Endothelial cell of umbilical vein (primary cell): ENCODE results near the gene SLC8A2. TPM values are rescaled to one million over a fixed set of nuclear protein-coding genes. Genes with fewer than 3 reads are reported as not detected.

Experiments
- BruUV-seq: library from RNA; stranded (reverse); fragments of 400-500 nt; replicated peaks from 2 replicates; lab custom pipeline; 2021; lab: Mats Ljungman, UMichigan
- CTCF ChIA-PET: fragments of 300-600, 350-600 bp; sonication (Branson Sonifier 250); formaldehyde crosslinking; loops from one replicate; lab custom pipeline; 2021; ENCODE audit warnings: antibody characterized with exemption, inconsistent platforms; lab: Charles Lee
- POLR2A ChIA-PET: fragments of 300-600, 350-600 bp; sonication (Branson Sonifier 250); formaldehyde crosslinking; loops from one replicate; lab custom pipeline; 2021; ENCODE audit warnings: antibody characterized with exemption, inconsistent platforms; lab: Charles Lee
- DNase-seq: peaks from one replicate; pipeline ENCODE4 v3.0.0-alpha.2; 2011; ENCODE audit warnings: low read depth, low spot score
- FAIRE-seq: peaks from 2 replicates; lab custom pipeline; 2011; peaks lifted over from hg19 to GRCh38; lab: Jason Lieb, UNC
- H2AFZ ChIP-seq: 2 replicates; pipeline ENCODE4 v1.6.0; 2012; ENCODE audit warnings: low read depth, low read length, control low read depth, inconsistent platforms
- H3K27ac ChIP-seq: 2 replicates; pipeline ENCODE4 v1.5.1; 2011; ENCODE audit warnings: low read depth, mild to moderate bottlenecking, control low read depth, low read length, moderate library complexity; ENCODE audit not compliant: insufficient read depth
- H3K27me3 ChIP-seq, 2 experiments: 2 replicates each; pipeline versions ENCODE4 v1.6.0 to v1.6.1; 2011; ENCODE audit warnings: low read length in 2 of 2, mixed read lengths in 1 of 2; ENCODE audit not compliant: control insufficient read depth in 2 of 2, insufficient read depth in 2 of 2
- H3K36me3 ChIP-seq, 2 experiments: 2 replicates in 1 of 2; 3 replicates in 1 of 2; pipeline ENCODE4 v1.5.1; 2011; ENCODE audit warnings: low read length in 2 of 2, mild to moderate bottlenecking in 1 of 2, moderate library complexity in 1 of 2; ENCODE audit not compliant: control insufficient read depth in 2 of 2, insufficient read depth in 2 of 2; ENCODE audit errors: extremely low read depth in 1 of 2
- H3K4me1 ChIP-seq: 3 replicates; pipeline ENCODE4 v1.5.1; 2011; ENCODE audit warnings: mild to moderate bottlenecking, low read length; ENCODE audit not compliant: control insufficient read depth, insufficient read depth; ENCODE audit errors: extremely low read depth
- H3K4me2 ChIP-seq: 2 replicates; pipeline ENCODE4 v1.6.1; 2011; ENCODE audit warnings: low read length, control low read depth, mixed read lengths; ENCODE audit not compliant: insufficient read depth
- H3K4me3 ChIP-seq, 3 experiments: fragments of 200-600 bp in 1 of 3; sonication (generic), shearing (Covaris generic) in 1 of 3; replicated peaks in 1 of 3; 2 replicates each; pipeline ENCODE4 v1.5.1; 2011 to 2016; ENCODE audit warnings: control low read depth in 3 of 3, low read length in 3 of 3, mild to moderate bottlenecking in 2 of 3, inconsistent platforms in 1 of 3, low read depth in 1 of 3, moderate library complexity in 1 of 3; ENCODE audit not compliant: insufficient read depth in 1 of 3
- H3K79me2 ChIP-seq: 2 replicates; pipeline ENCODE4 v1.6.0; 2012; ENCODE audit warnings: low read length, inconsistent platforms; ENCODE audit not compliant: control insufficient read depth, insufficient read depth
- H3K9ac ChIP-seq: replicated peaks from 2 replicates; pipeline ENCODE3; 2011; ENCODE audit warnings: low read length, control low read depth; ENCODE audit not compliant: insufficient read depth; ENCODE audit errors: extremely low read depth
- H3K9me1 ChIP-seq: replicated peaks from 3 replicates; pipeline ENCODE4 v1.6.0; 2011; ENCODE audit warnings: mild to moderate bottlenecking, low read length; ENCODE audit not compliant: control insufficient read depth, insufficient read depth; ENCODE audit errors: extremely low read depth
- H3K9me3 ChIP-seq: replicated peaks from 2 replicates; pipeline ENCODE4 v1.5.1; 2012; ENCODE audit warnings: low read length, inconsistent platforms; ENCODE audit not compliant: control insufficient read depth, insufficient read depth
- H4K20me1 ChIP-seq: replicated peaks from 2 replicates; pipeline ENCODE3; 2011; ENCODE audit warnings: mild to moderate bottlenecking, low read length; ENCODE audit not compliant: control insufficient read depth, insufficient read depth; ENCODE audit errors: extremely low read depth
- EZH2 ChIP-seq: IDR thresholded peaks from 2 replicates; pipeline ENCODE4 v1.6.1; 2012; ENCODE audit warnings: borderline replicate concordance, low read depth, mild to moderate bottlenecking, moderate library complexity, low read length, inconsistent platforms; ENCODE audit not compliant: severe bottlenecking
- FOS ChIP-seq: IDR thresholded peaks from 2 replicates; pipeline ENCODE4 v1.6.1; 2011; ENCODE audit warnings: mild to moderate bottlenecking, low read length, moderate library complexity, borderline replicate concordance; ENCODE audit not compliant: insufficient read depth
- GATA2 ChIP-seq: IDR thresholded peaks from 2 replicates; pipeline ENCODE4 v1.7.0; 2011; ENCODE audit warnings: low read depth, mild to moderate bottlenecking, moderate library complexity, mixed read lengths, low read length; ENCODE audit not compliant: insufficient read length, insufficient read depth
- MYC ChIP-seq: IDR thresholded peaks from one replicate; pipeline ENCODE4 v1.6.1; 2011; ENCODE audit warnings: mild to moderate bottlenecking, low read depth, low read length
- POLR2A ChIP-seq: IDR thresholded peaks from 2 replicates; pipeline ENCODE4 v1.6.1; 2012; ENCODE audit warnings: low read depth, mild to moderate bottlenecking, control low read depth, low read length
- POLR2AphosphoS5 ChIP-seq: IDR thresholded peaks from 2 replicates; pipeline ENCODE4 v1.6.1; 2012; ENCODE audit warnings: low read depth, mild to moderate bottlenecking, control low read depth, low read length, moderate library complexity; ENCODE audit not compliant: insufficient read depth
- dilution Hi-C: fragments of 300-500 bp; cut with MboI; formaldehyde crosslinking; loops from one replicate; pipeline ENCODE4 v1.15.0; 2019; ENCODE audit warnings: low sequenced_read_pairs; ENCODE audit not compliant: extremely low pct_ligation_motif_present
- intact Hi-C: fragments of 100-400 bp; cut with micrococcal nuclease; formaldehyde crosslinking; loops from one replicate; pipeline ENCODE4 v1.10.0; 2022
- polyA plus RNA-seq, 4 experiments: library from polyadenylated mRNA; depleted of rRNA in 3 of 4; stranded (reverse) in 3 of 4; unstranded in 1 of 4; fragments of >200 nt; gene quantifications; 2 replicates each; pipeline versions ENCODE4 v1.2.1 to v1.2.3, GENCODE V29; 2011 to 2012; ENCODE audit warnings: missing spikeins in 1 of 4
- total RNA-seq: library from RNA; stranded (reverse); gene quantifications from 2 replicates; pipeline ENCODE4 v1.2.3, GENCODE V29; 2021
- TF ChIP-seq, protein P1 (sequence below): IDR thresholded peaks from 2 replicates; pipeline ENCODE4 v1.6.1; 2011; ENCODE audit not compliant: insufficient read depth, insufficient read length

SLC8A2 gene
- total and polyA plus RNA-seq, 2 donors (not counting 3 experiments of a cell fraction or from before 2014, with no cell fraction given), result not detected

DNA sequence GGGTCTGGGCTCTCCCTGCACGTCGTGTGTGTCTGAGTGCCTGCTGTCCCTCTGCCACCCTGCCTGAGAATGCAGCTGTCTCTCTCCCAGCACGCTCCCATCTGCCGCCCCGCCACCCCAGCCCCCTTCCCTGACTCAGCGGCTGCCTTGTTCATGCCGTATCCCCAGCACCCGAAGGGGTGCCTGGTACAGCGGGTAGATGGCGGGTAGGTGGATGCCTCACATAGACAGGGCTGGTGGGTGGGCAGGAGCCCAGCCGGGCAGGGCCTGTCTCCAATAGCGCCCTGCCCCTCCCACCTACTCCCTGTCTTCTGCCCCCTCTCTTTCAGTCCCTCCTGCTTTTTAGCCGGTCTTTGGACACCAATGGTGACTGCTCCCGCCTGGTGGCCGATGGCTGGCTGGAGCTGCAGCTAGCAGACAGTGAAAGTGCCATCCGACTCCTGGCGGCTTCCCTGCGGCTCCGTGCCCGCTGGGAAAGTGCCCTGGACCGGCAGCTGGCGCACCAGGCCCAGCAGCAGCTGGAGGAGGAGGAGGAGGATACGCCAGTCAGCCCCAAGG, 92.2 kb downstream of the SLC8A2 start:
- no peak overlapping the region for H3K27ac ChIP-seq
- no peaks in the 10 kb centered on the region for H3K9me3 ChIP-seq
- H3K9me1 ChIP-seq, result no peaks in the 10 kb centered on the region
- H3K27me3 ChIP-seq, result no peaks in the 10 kb centered on the region
- H3K79me2 ChIP-seq, result no peaks in the 10 kb centered on the region
- H2AFZ ChIP-seq, result no peak overlapping the region
- no peak overlapping the region for H3K4me3 ChIP-seq
- intact Hi-C loops (no loop called here), dilution Hi-C loops (no loop called here)
- H4K20me1 ChIP-seq, result no peaks in the 10 kb centered on the region
- TF ChIP-seq POLR2A (no peak), POLR2AphosphoS5 (no peak), MYC (no peak), GATA2 (no peak), FOS (no peak)
- TF ChIP-seq, protein P1, sequence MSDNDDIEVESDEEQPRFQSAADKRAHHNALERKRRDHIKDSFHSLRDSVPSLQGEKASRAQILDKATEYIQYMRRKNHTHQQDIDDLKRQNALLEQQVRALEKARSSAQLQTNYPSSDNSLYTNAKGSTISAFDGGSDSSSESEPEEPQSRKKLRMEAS, result no peak
- ChIA-PET CTCF (no interaction called here), POLR2A (no interaction called here)
- DNase-seq (no peak), FAIRE-seq (no peak)
- no peak overlapping the region for H3K4me2 ChIP-seq
- no TSS peak for BruUV-seq
- H3K36me3 ChIP-seq, result peaks cover 7 to 66% of the 10 kb centered on the region in 2 experiments
- no peak overlapping the region for H3K9ac ChIP-seq
- H3K4me1 ChIP-seq, result no peaks in the 10 kb centered on the region

DNA sequence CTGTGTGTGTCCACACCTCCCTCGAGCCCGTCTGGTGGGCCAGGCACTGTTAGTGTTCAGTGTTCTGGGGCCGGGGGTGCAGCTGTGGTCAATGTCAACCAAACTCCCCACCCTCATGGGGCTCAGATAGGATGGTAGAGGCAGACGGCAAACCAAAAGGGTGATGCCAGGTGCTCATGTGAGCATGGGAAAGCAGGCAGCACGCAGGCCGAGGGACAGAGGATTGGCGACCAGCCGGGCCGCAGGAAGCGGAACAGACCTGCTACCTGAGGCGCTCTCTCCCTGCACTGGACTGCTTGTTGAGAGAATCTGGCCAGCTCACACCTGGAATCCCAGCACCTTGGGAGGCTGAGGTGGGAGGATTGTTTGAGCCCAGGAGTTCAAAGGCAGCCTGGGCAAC, 93.4 kb downstream of the SLC8A2 start:
- Histone ChIP-seq H4K20me1 (no peaks in the 10 kb centered on the region), H3K9me1 (no peaks in the 10 kb centered on the region), H3K79me2 (no peaks in the 10 kb centered on the region), H3K27me3 (no peaks in the 10 kb centered on the region), H2AFZ (no peak overlapping the region), H3K9me3 (no peaks in the 10 kb centered on the region), H3K36me3 (peaks cover 9 to 73% of the 10 kb centered on the region in 2 experiments), H3K4me1 (no peaks in the 10 kb centered on the region), H3K9ac (no peak overlapping the region), H3K4me3 (no peak overlapping the region), H3K27ac (no peak overlapping the region), H3K4me2 (no peak overlapping the region)
- TF ChIP-seq POLR2AphosphoS5 (no peak), EZH2 (no peak)
- no TSS peak for BruUV-seq
- dilution Hi-C loops (no loop called here), intact Hi-C loops (no loop called here)
- FAIRE-seq (no peak), DNase-seq (no peak)
- ChIA-PET CTCF (interaction anchor here (0.6 to 1.5 kb wide), 3 partner anchors 13 to 29 kb away, joined by 3 to 7 read pairs (median 5); partner anchors contain the start of gene DHX34), POLR2A (no interaction called here)

Other genes with a start within 250 kb of the SLC8A2 start
- 27.6 and 35.7 TPM in 2 replicates for gene BBC3, start 240.7 kb downstream of the SLC8A2 start, total RNA-seq
- 11.3 and 15.8 TPM in 2 replicates for gene BBC3, start 240.7 kb downstream of the SLC8A2 start, polyA plus RNA-seq
- gene CCDC9, start 215.4 kb downstream of the SLC8A2 start, total RNA-seq, result 26.9 and 29.0 TPM in 2 replicates
- gene CCDC9, start 215.4 kb downstream of the SLC8A2 start, polyA plus RNA-seq, result 4.6 and 6.0 TPM in 2 replicates
- 8.3 and 9.4 TPM in 2 replicates for gene INAFM1, start 197.0 kb downstream of the SLC8A2 start, total RNA-seq
- 2.8 and 3.0 TPM in 2 replicates for gene INAFM1, start 197.0 kb downstream of the SLC8A2 start, polyA plus RNA-seq
- gene C5AR1, start 162.0 kb downstream of the SLC8A2 start, total RNA-seq, result 0.49 TPM in 1 of 2 replicates, not detected in the other
- gene C5AR1, start 162.0 kb downstream of the SLC8A2 start, polyA plus RNA-seq, result 0.11 and 0.16 TPM in 2 replicates
- not detected in 2 replicates for gene C5AR2, start 139.7 kb downstream of the SLC8A2 start, total RNA-seq
- gene C5AR2, start 139.7 kb downstream of the SLC8A2 start, polyA plus RNA-seq, result not detected in 2 replicates
- 15.8 and 20.7 TPM in 2 replicates for gene DHX34, start 122.6 kb downstream of the SLC8A2 start, total RNA-seq
- gene DHX34, start 122.6 kb downstream of the SLC8A2 start, polyA plus RNA-seq, result 12.8 and 15.9 TPM in 2 replicates
- gene MEIS3, start 52.4 kb downstream of the SLC8A2 start, total RNA-seq, result 0.42 TPM in 1 of 2 replicates, not detected in the other
- not detected in 2 replicates for gene MEIS3, start 52.4 kb downstream of the SLC8A2 start, polyA plus RNA-seq
- gene KPTN, start 12.3 kb upstream of the SLC8A2 start, total RNA-seq, result 13.7 and 15.5 TPM in 2 replicates
- 14.7 and 15.7 TPM in 2 replicates for gene KPTN, start 12.3 kb upstream of the SLC8A2 start, polyA plus RNA-seq
- gene NAPA, start 43.2 kb upstream of the SLC8A2 start, total RNA-seq, result 107 TPM in 2 replicates
- 154 and 172 TPM in 2 replicates for gene NAPA, start 43.2 kb upstream of the SLC8A2 start, polyA plus RNA-seq
- gene ZNF541, start 101.3 kb upstream of the SLC8A2 start, total RNA-seq, result 0.13 TPM in 1 of 2 replicates, not detected in the other
- 0.03 and 0.05 TPM in 2 replicates for gene ZNF541, start 101.3 kb upstream of the SLC8A2 start, polyA plus RNA-seq
- 20.5 and 27.0 TPM in 2 replicates for gene BICRA, start 137.2 kb upstream of the SLC8A2 start, total RNA-seq
- gene BICRA, start 137.2 kb upstream of the SLC8A2 start, polyA plus RNA-seq, result 2.0 and 3.8 TPM in 2 replicates
- gene EHD2, start 241.5 kb upstream of the SLC8A2 start, total RNA-seq, result 220 TPM in 2 replicates
- gene EHD2, start 241.5 kb upstream of the SLC8A2 start, polyA plus RNA-seq, result 105 and 110 TPM in 2 replicates